Stomach (tissue), 9 donors: ENCODE results near the gene STAT4. TPM values are rescaled to one million over a fixed set of nuclear protein-coding genes. Genes with fewer than 3 reads are reported as not detected.

Experiments used
- DNase-seq, 2 donors: peaks; one replicate each; pipeline versions ENCODE4 v3.0.0 to v3.0.0-alpha.2; 2013 to 2019
- H3K27ac ChIP-seq, 5 donors: fragments of 200-600 bp in 4 of 5; sonication (generic) in 4 of 5; one replicate each; pipeline ENCODE4 v1.5.1; 2013 to 2019; ENCODE audit warnings: mild to moderate bottlenecking in 1 of 5, moderate library complexity in 1 of 5
- H3K27me3 ChIP-seq, 3 donors: fragments of 200-600 bp; sonication (generic); one replicate each; pipeline ENCODE4 v1.5.1; 2017 to 2019; ENCODE audit warnings: mixed run types in 1 of 3
- H3K36me3 ChIP-seq, 4 donors: fragments of 200-600 bp; sonication (generic); 1 replicate in 3 of 4; 2 replicates in 1 of 4; pipeline ENCODE4 v1.5.1; 2016 to 2019
- H3K4me1 ChIP-seq, 4 donors: fragments of 200-600 bp; sonication (generic); one replicate each; pipeline ENCODE4 v1.5.1; 2016 to 2019
- H3K4me3 ChIP-seq, 4 donors: fragments of 200-600 bp; sonication (generic) in 3 of 4; one replicate each; pipeline ENCODE4 v1.5.1; 2016 to 2019; ENCODE audit warnings: mild to moderate bottlenecking in 1 of 4
- H3K9me3 ChIP-seq, 4 donors: fragments of 200-600 bp; sonication (generic); one replicate each; pipeline ENCODE4 v1.5.1; 2016 to 2019
- CTCF ChIP-seq, 7 experiments: fragments of 450-650 bp in 4 of 7; fragments of 200-600 bp in 3 of 7; sonication (generic) in 3 of 7; IDR thresholded peaks; one replicate each; pipeline ENCODE4 v1.5.1; 2016 to 2019; ENCODE audit warnings: antibody characterized with exemption in 7 of 7, control low read depth in 2 of 7, mild to moderate bottlenecking in 1 of 7
- EP300 ChIP-seq: sonication (generic); formaldehyde crosslinking; IDR thresholded peaks from one replicate; pipeline ENCODE4 v1.6.1; 2017; ENCODE audit warnings: antibody characterized with exemption
- POLR2A ChIP-seq, 4 donors: fragments of 450-650 bp; IDR thresholded peaks; one replicate each; pipeline ENCODE4 v1.6.1; 2016; ENCODE audit warnings: antibody characterized with exemption in 4 of 4, control low read depth in 2 of 4, mild to moderate bottlenecking in 1 of 4, moderate library complexity in 1 of 4
- POLR2AphosphoS5 ChIP-seq, 3 donors: sonication (generic); formaldehyde crosslinking; IDR thresholded peaks; one replicate each; pipeline ENCODE4 v1.6.1; 2016; ENCODE audit warnings: antibody characterized with exemption in 3 of 3
- WGBS, 5 donors: extraction: QIAGEN DNeasy Blood & Tissue Kit in 3 of 5; methylation state at CpG; one replicate each; pipeline versions ENCODE4 v1.1.5 to v1.1.7; 2013 to 2018; 5-methylcytosine and 5-hydroxymethylcytosine counted together
- intact Hi-C: fragments of 100-400 bp; cut with DNase I; formaldehyde crosslinking; loops from one replicate; pipeline ENCODE4 v1.15.1; 2023; ENCODE audit warnings: low total_unique reads
- polyA plus RNA-seq, 3 donors: library from polyadenylated mRNA; stranded (reverse); fragments of 200-250 nt; gene quantifications; one replicate each; pipeline ENCODE4 v1.2.3, GENCODE V29; 2013
- total RNA-seq, 5 donors: library from RNA; depleted of rRNA; stranded (reverse); fragments of >200 nt; gene quantifications; one replicate each; pipeline versions ENCODE4 v1.1.0 to v1.2.3, GENCODE V29; 2014 to 2016
- donor health status: healthy with polysubstance abuse.
- donor health status: Bipolar disorder and iron deficiency.
- donor health status: healthy.

Gene STAT4
- total and polyA plus RNA-seq, 8 donors: 0.75 to 21.4 (median 3.8) TPM

DNA sequence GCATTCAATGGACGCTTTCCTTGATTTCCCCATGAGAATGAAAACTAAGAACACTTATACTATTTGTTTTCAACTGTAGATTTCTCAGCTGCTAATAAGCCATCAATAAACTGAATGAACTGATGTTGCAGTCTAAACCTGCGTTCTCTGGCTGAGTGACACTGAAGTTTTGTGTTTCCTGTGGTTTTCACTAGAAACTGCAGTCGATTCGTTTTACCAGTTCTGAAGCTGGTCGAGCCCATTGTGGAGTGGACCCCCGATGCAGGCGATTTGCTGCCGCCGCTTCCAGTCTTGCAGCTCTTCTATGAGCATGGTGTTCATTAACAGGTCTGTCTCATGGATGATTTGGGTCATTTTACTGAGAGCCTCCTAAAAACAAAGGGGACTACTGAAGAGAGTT is 86.2 kb downstream of the STAT4 start:
- Histone ChIP-seq H3K4me1 (no peaks in the 10 kb centered on the region), H3K36me3 (no peaks in the 10 kb centered on the region), H3K4me3 (no peak overlapping the region), H3K27me3 (no peaks in the 10 kb centered on the region), H3K27ac (peak overlapping the region in 1 of 5 donors; percentile 23), H3K9me3 (no peaks in the 10 kb centered on the region)
- intact Hi-C loops: no loop called here
- peak in 1 of 2 donors; percentile 18 for DNase-seq
- no peak for TF ChIP-seq POLR2AphosphoS5 (IDR thresholded peaks at IDR 0.05)
- TF ChIP-seq POLR2A (IDR thresholded peaks at IDR 0.05): no peak
- TF ChIP-seq CTCF (IDR thresholded peaks at IDR 0.05): no peak
- TF ChIP-seq EP300: no peak
- 77 to 86% (median 81%) methylated on average over 9 of the region's 9 CpGs for WGBS, 5 donors

DNA sequence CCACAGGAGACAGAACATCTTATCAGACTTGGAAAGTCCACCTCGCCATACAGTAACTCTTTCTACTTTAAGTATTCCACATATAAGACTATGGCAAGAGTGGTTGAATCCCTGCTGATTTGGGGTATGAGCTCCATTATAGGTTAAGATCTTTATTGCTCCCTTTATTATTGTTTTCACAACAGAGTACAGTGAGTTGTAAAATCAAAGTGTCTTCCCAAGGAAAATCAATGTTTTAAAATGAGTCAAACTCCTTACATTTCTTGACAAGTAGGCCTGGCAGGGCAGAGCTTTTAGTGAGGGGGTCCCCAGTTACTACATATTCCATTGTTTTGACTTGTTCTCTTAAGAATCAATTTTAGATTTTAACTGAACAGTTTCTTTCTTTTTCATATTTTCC is 87.2 kb downstream of the STAT4 start:
- WGBS, 5 donors: 82 to 94% (median 91%) methylated on average over 1 of the region's 1 CpG
- H3K4me1 ChIP-seq: no peaks in the 10 kb centered on the region
- no peaks in the 10 kb centered on the region for H3K27me3 ChIP-seq
- no peaks in the 10 kb centered on the region for H3K36me3 ChIP-seq
- intact Hi-C loops: no loop called here
- H3K27ac ChIP-seq: no peak overlapping the region
- H3K9me3 ChIP-seq: no peaks in the 10 kb centered on the region
- TF ChIP-seq POLR2A (IDR thresholded peaks at IDR 0.05) (no peak), POLR2AphosphoS5 (IDR thresholded peaks at IDR 0.05) (no peak), EP300 (no peak), CTCF (IDR thresholded peaks at IDR 0.05) (no peak)
- H3K4me3 ChIP-seq: no peak overlapping the region
- DNase-seq: no peak

DNA sequence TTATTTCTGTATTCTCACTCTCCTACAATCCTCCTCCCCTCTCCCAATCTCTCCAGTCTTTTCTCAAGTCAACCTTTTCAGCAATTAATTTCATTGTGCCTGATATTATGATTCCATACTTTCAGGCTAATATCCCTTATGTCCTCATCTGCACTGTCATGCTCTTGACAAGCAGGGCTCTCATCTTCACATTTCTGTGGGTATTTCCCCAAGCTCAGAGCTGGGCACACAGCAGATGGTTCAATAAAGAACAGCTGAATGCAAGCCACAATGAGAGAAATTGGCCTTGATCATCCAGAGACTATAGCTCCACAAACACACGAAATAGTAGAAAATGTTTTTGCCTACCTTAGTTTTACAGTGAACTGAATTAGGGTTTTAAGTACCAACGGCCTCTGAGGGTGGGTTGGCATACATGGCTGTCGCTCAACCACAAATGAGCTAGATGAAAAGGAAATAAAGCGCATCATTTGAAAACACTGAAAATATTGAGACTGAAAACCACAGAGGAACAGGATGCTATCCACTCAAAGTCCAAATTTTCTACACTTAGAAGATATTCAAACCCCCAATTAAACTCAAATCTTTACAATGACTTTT is 89.3 kb downstream of the STAT4 start:
- no peaks in the 10 kb centered on the region for H3K4me1 ChIP-seq
- no peaks in the 10 kb centered on the region for H3K9me3 ChIP-seq
- H3K4me3 ChIP-seq: no peak overlapping the region
- H3K27ac ChIP-seq: no peak overlapping the region
- H3K27me3 ChIP-seq: no peaks in the 10 kb centered on the region
- TF ChIP-seq POLR2AphosphoS5 (IDR thresholded peaks at IDR 0.05): no peak
- TF ChIP-seq EP300: no peak
- no peak for TF ChIP-seq CTCF (IDR thresholded peaks at IDR 0.05)
- no peak for TF ChIP-seq POLR2A (IDR thresholded peaks at IDR 0.05)
- WGBS, 5 donors: 83 to 87% (median 83%) methylated on average over 4 of the region's 4 CpGs
- DNase-seq: no peak
- no peaks in the 10 kb centered on the region for H3K36me3 ChIP-seq
- intact Hi-C loops: no loop called here

DNA sequence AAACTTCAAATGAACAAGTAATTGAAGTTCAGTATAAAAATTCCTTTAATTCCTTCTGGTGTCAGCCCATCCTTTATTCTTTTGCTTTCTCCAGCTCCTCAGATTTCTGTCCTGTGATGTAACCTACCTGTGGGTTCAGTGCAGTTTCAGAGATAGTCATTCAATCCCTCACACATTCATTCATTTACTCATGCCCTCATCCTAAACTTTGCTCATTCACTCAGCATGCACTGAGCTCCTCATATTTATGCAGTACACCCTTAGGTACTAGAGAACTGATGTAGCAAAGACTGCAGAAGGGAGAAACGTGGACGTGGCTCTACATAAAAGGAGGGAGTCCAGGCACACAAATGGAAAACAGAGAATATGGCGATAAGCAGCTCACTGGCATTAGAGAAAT is 91.5 kb downstream of the STAT4 start:
- Histone ChIP-seq H3K27ac (no peak overlapping the region), H3K4me3 (no peak overlapping the region), H3K4me1 (no peaks in the 10 kb centered on the region), H3K36me3 (no peaks in the 10 kb centered on the region), H3K27me3 (no peaks in the 10 kb centered on the region), H3K9me3 (no peaks in the 10 kb centered on the region)
- no peak for DNase-seq
- 80 to 92% (median 89%) methylated on average over 3 of the region's 3 CpGs for WGBS, 5 donors
- no peak for TF ChIP-seq POLR2A (IDR thresholded peaks at IDR 0.05)
- no peak for TF ChIP-seq EP300
- TF ChIP-seq POLR2AphosphoS5 (IDR thresholded peaks at IDR 0.05): no peak
- TF ChIP-seq CTCF (IDR thresholded peaks at IDR 0.05): no peak
- intact Hi-C loops: no loop called here
